Breast epithelium (tissue), 4 donors: ENCODE data around the gene DUSP28. TPM values are rescaled to one million over a fixed set of nuclear protein-coding genes. Genes with fewer than 3 reads are reported as not detected.

ENCODE experiments used
- DNase-seq, 2 donors: peaks; one replicate each; pipeline ENCODE4 v3.0.0-alpha.2; 2019; ENCODE audit warnings: low spot score in 2 of 2
- H3K27ac ChIP-seq, 2 donors: fragments of 200-600 bp; sonication (generic) in 1 of 2; one replicate each; pipeline ENCODE4 v1.5.1; 2016 to 2019; ENCODE audit warnings: mild to moderate bottlenecking in 1 of 2
- H3K27me3 ChIP-seq, 2 donors: fragments of 200-600 bp; sonication (generic) in 1 of 2; one replicate each; pipeline versions ENCODE4 v1.5.1 to v1.6.0; 2017 to 2019; ENCODE audit warnings: control low read depth in 1 of 2, mild to moderate bottlenecking in 1 of 2
- H3K36me3 ChIP-seq: fragments of 200-600 bp; one replicate; pipeline ENCODE4 v1.5.1; 2019
- H3K4me1 ChIP-seq, 2 donors: fragments of 200-600 bp; sonication (generic); one replicate each; pipeline ENCODE4 v1.5.1; 2016 to 2019; ENCODE audit warnings: control low read depth in 1 of 2
- H3K4me3 ChIP-seq, 3 donors: fragments of 200-600 bp; sonication (generic); 1 replicate in 2 of 3; 2 replicates in 1 of 3; pipeline ENCODE4 v1.5.1; 2016 to 2019; ENCODE audit warnings: mild to moderate bottlenecking in 3 of 3, moderate library complexity in 2 of 3
- H3K9me3 ChIP-seq, 2 donors: fragments of 200-600 bp; sonication (generic) in 1 of 2; one replicate each; pipeline ENCODE4 v1.5.1; 2016 to 2019; ENCODE audit warnings: control low read depth in 1 of 2
- CTCF ChIP-seq, 3 donors: fragments of 450-650 bp; IDR thresholded peaks; one replicate each; pipeline ENCODE4 v1.5.1; 2016 to 2017; ENCODE audit warnings: antibody characterized with exemption in 3 of 3, mild to moderate bottlenecking in 3 of 3, moderate library complexity in 3 of 3
- POLR2A ChIP-seq: fragments of 450-650 bp; IDR thresholded peaks from one replicate; pipeline ENCODE4 v1.6.1; 2016; ENCODE audit warnings: antibody characterized with exemption, mild to moderate bottlenecking, moderate library complexity
- POLR2AphosphoS5 ChIP-seq, 3 donors: sonication (generic); formaldehyde crosslinking; IDR thresholded peaks; one replicate each; pipeline ENCODE4 v1.6.1; 2017; ENCODE audit warnings: antibody characterized with exemption in 3 of 3
- intact Hi-C: fragments of 100-400 bp; cut with DNase I; formaldehyde crosslinking; loops from one replicate; pipeline ENCODE4 v1.15.1; 2023; ENCODE audit warnings: low total_unique reads
- total RNA-seq, 3 donors: library from RNA; depleted of rRNA; stranded (reverse); fragments of >200 nt; gene quantifications; one replicate each; pipeline ENCODE4 v1.1.0, GENCODE V29; 2016

The DUSP28 gene
- total RNA-seq, 3 donors from 2014 or later = 5.9 to 8.8 (median 6.9) TPM

- no peak for DNase-seq
- no peak for TF ChIP-seq CTCF (IDR thresholded peaks at IDR 0.05)
- TF ChIP-seq POLR2AphosphoS5 (IDR thresholded peaks at IDR 0.05) = no peak
- no peak for TF ChIP-seq POLR2A
- Histone ChIP-seq H3K9me3 (no peaks in the 10 kb centered on the region), H3K27ac (no peak overlapping the region), H3K27me3 (no peaks in the 10 kb centered on the region), H3K36me3 (no peaks in the 10 kb centered on the region), H3K4me3 (no peak overlapping the region), H3K4me1 (no peaks in the 10 kb centered on the region)
- intact Hi-C loops = no loop called here
Measured at GRCh38 chr2:240603081-240603835, 43.1 kb downstream of the DUSP28 start.

- Histone ChIP-seq H3K4me1 (no peaks in the 10 kb centered on the region), H3K27me3 (no peaks in the 10 kb centered on the region), H3K4me3 (no peak overlapping the region), H3K36me3 (no peaks in the 10 kb centered on the region), H3K27ac (no peak overlapping the region), H3K9me3 (no peaks in the 10 kb centered on the region)
- DNase-seq = no peak
- intact Hi-C loops = loop anchor here (2.0 kb wide), 1 partner anchor 69 kb away; no protein-coding TSS in a partner anchor
- TF ChIP-seq POLR2AphosphoS5 (IDR thresholded peaks at IDR 0.05) (no peak), CTCF (IDR thresholded peaks at IDR 0.05) (no peak), POLR2A (no peak)
Measured at GRCh38 chr2:240603846-240604245, 43.7 kb downstream of the DUSP28 start.

GRCh38 chr2:240604291-240604938, 44.3 kb downstream of the DUSP28 start:
- no peaks in the 10 kb centered on the region for H3K27me3 ChIP-seq
- no peak overlapping the region for H3K27ac ChIP-seq
- H3K9me3 ChIP-seq = no peaks in the 10 kb centered on the region
- no peaks in the 10 kb centered on the region for H3K4me1 ChIP-seq
- intact Hi-C loops = loop anchor here (2.0 kb wide), 1 partner anchor 70 kb away; no protein-coding TSS in a partner anchor
- H3K36me3 ChIP-seq = no peaks in the 10 kb centered on the region
- DNase-seq = no peak
- no peak overlapping the region for H3K4me3 ChIP-seq
- TF ChIP-seq POLR2A (no peak), CTCF (IDR thresholded peaks at IDR 0.05) (peak in 1 of 3 donors; percentile 18)

- Histone ChIP-seq H3K4me3 (no peak overlapping the region), H3K27me3 (no peaks in the 10 kb centered on the region), H3K9me3 (no peaks in the 10 kb centered on the region), H3K4me1 (no peaks in the 10 kb centered on the region), H3K36me3 (no peaks in the 10 kb centered on the region), H3K27ac (no peak overlapping the region)
- TF ChIP-seq POLR2AphosphoS5 (IDR thresholded peaks at IDR 0.05) (no peak), CTCF (IDR thresholded peaks at IDR 0.05) (no peak), POLR2A (no peak)
- intact Hi-C loops = loop anchor here (2.0 kb wide), 1 partner anchor 70 kb away; no protein-coding TSS in a partner anchor
- no peak for DNase-seq
Measured at GRCh38 chr2:240604939-240605716, 45.0 kb downstream of the DUSP28 start.
